ENCODE measurements around the gene ZNF446.

ZNF446 gene

GRCh38 chr19:58521651-58522050 lies 45.5 kb downstream of the ZNF446 start:
- DNase-seq (ENCODE audit: extremely low read depth in 1 of 2, low read depth in 1 of 2): no peak

DNA sequence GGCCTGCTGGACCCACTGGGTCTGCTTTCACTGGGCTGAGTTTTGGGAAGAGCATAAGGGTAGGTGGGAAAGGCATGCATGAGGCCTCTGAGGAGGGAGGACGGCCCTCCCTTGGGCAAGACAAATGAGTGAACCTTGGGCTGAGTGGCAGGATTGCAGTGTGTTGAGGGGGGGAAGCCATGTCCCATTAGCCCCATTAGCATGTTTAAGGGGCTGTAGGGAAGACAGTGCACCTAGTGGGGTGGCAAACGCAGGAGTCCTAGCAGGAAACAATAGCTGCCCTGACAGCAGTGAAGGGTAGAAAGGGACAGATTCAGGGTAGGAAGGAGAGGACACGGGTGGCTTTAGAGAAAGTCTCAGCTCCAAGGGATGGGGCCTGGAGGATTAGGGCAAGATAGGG lies 46.6 kb downstream of the ZNF446 start:
- DNase-seq (ENCODE audit: extremely low read depth in 1 of 2, low read depth in 1 of 2): no peak

DNA sequence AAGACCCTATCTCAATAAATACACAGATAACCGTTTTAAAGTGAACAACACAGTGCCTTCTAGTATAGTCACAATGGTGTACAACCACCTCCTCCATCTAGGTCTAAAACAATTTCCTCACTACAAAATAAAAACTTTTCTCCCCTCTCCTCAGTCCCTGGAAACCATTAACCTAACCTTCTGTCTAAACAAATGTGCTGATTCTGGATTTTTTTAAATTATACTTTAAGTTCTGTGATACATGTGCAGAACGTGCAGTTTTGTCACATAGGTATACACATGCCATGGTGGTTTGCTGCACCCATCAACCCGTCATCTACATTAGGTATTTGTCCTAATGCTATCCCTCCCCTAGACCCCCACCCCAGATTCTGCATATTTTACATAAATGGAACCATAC lies 53.3 kb downstream of the ZNF446 start:
- DNase-seq (ENCODE audit: extremely low read depth in 1 of 2, low read depth in 1 of 2): no peak

All from activated CD8-positive, alpha-beta memory T cell treated with anti-CD3 and anti-CD28 coated beads for 1 hour (primary cell).